Thoracic aorta endothelial cell (primary cell): ENCODE data around the gene TMEM132D. TPM values are rescaled to one million over a fixed set of nuclear protein-coding genes. Genes with fewer than 3 reads are reported as not detected.

ENCODE experiments used
- small RNA-seq: library from RNA; depleted of rRNA; stranded (forward); fragments of <200 nt; gene quantifications from one replicate; pipeline ENCODE3, GENCODE V24; 2012
- total RNA-seq: library from RNA; depleted of rRNA; stranded (reverse); fragments of >200 nt; gene quantifications from 2 replicates; pipeline ENCODE4 v1.2.3, GENCODE V29; 2012

The TMEM132D gene
- total RNA-seq, result not detected in 2 replicates

GRCh38 chr12:129903956-129904829 is at the start of gene TMEM132D:
Gene TMEM132D (minus strand): TSS chr12:129904025.

Small RNAs within 50 kb of the gene (small RNA-seq; reads per million reads assigned to genes)
- not detected for gene RF02271
